H1 (cell line): ENCODE data around the gene SF3A2. TPM values are rescaled to one million over a fixed set of nuclear protein-coding genes. Genes with fewer than 3 reads are reported as not detected.

ENCODE experiments used
- GABPA ChIP-seq: IDR thresholded peaks from 2 replicates; pipeline ENCODE4 v1.6.1; 2011; ENCODE audit warnings: mild to moderate bottlenecking, low read length, moderate library complexity, borderline replicate concordance; ENCODE audit not compliant: insufficient read depth
- MAFK ChIP-seq: IDR thresholded peaks from 2 replicates; pipeline ENCODE4 v1.6.1; 2012; ENCODE audit warnings: low read depth, mild to moderate bottlenecking, improper control_type of control experiment, low read length
- SP4 ChIP-seq: IDR thresholded peaks from 2 replicates; pipeline ENCODE4 v1.6.1; 2012; ENCODE audit warnings: low read length, inconsistent platforms
- polyA plus RNA-seq, 7 experiments: library from polyadenylated mRNA; depleted of rRNA in 3 of 7; stranded (reverse) in 5 of 7; unstranded in 2 of 7; fragments of >200 nt in 5 of 7; fragments of 200-250 nt in 2 of 7; gene quantifications; 1 replicate in 5 of 7; 2 replicates in 1 of 7; 4 replicates in 1 of 7; pipeline versions ENCODE4 v1.2.1 to v1.2.3, GENCODE V29; 2011 to 2013; ENCODE audit warnings: missing spikeins in 2 of 7, mixed read lengths in 2 of 7
- total RNA-seq: library from RNA; stranded (reverse); fragmentation: NEBNext Ultra II Directional; extraction: Animal tissue kit (Norgen Biotek cat#: 25700); gene quantifications from 2 replicates; pipeline ENCODE4 v1.2.1, GENCODE V29; 2021

Gene SF3A2
- total and polyA plus RNA-seq, 2 of the 8 experiments (the other 6 are each of a cell fraction or from before 2014, with no cell fraction given): 15.3 to 146 TPM

- TF ChIP-seq MAFK: no peak
- no peak for TF ChIP-seq SP4
- no peak for TF ChIP-seq GABPA
Observed at GRCh38 chr19:2250766-2251105, 14.1 kb downstream of the SF3A2 start (continued).
